Panc1 (cell line): Measurements from ENCODE around the gene EYA2.

Experiments
- SIN3A ChIP-seq: IDR thresholded peaks from 2 replicates; pipeline ENCODE4 v1.6.1; 2012; ENCODE audit warnings: low read depth, mild to moderate bottlenecking, low read length, moderate library complexity, borderline replicate concordance; ENCODE audit not compliant: insufficient read depth
- TF ChIP-seq, protein P1 (sequence below): fragments of 450-650 bp; IDR thresholded peaks from 2 replicates; pipeline ENCODE4 v1.5.1; 2017; ENCODE audit warnings: mild to moderate bottlenecking

DNA sequence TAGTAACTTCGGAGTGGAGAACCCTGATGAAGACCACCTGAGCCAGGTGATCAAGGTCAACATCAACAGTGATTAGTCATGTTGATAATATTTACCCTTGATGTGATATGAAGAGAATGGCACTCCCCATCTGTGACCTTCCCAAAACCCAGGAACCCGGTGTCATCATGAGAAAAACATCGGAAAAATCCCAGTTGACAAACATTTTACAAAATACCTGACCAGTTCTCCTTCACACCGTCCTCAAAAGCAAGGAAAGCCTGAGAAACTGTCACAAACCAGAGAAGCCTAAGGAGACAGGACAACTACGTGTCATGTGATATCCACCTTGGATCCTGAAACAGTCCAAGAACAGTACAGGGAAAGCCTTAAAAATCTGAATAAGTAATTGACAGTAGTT lies 264.5 kb downstream of the EYA2 start:
- TF ChIP-seq, protein P1, sequence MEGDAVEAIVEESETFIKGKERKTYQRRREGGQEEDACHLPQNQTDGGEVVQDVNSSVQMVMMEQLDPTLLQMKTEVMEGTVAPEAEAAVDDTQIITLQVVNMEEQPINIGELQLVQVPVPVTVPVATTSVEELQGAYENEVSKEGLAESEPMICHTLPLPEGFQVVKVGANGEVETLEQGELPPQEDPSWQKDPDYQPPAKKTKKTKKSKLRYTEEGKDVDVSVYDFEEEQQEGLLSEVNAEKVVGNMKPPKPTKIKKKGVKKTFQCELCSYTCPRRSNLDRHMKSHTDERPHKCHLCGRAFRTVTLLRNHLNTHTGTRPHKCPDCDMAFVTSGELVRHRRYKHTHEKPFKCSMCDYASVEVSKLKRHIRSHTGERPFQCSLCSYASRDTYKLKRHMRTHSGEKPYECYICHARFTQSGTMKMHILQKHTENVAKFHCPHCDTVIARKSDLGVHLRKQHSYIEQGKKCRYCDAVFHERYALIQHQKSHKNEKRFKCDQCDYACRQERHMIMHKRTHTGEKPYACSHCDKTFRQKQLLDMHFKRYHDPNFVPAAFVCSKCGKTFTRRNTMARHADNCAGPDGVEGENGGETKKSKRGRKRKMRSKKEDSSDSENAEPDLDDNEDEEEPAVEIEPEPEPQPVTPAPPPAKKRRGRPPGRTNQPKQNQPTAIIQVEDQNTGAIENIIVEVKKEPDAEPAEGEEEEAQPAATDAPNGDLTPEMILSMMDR, result no peak
- no peak for TF ChIP-seq SIN3A
